GM19351 (cell line): ENCODE measurements around the gene USP14.

Source experiments
- ATAC-seq: cut with Tn5 transposase; IDR thresholded peaks from one replicate; pipeline ENCODE4 v1.9.1; 2021; ENCODE audit warnings: mild to moderate bottlenecking, moderate library complexity; ENCODE audit not compliant: unreplicated experiment

The USP14 gene

GRCh38 chr18:159037-159652, 788 bp downstream of the USP14 start:
- no peak for ATAC-seq

- ATAC-seq, result no peak
Measured at GRCh38 chr18:159933-160332, 1.6 kb downstream of the USP14 start.

- no peak for ATAC-seq
Measured at GRCh38 chr18:160831-161570, 2.6 kb downstream of the USP14 start.

- no peak for ATAC-seq
Measured at GRCh38 chr18:172361-172760, 14.0 kb downstream of the USP14 start.

- ATAC-seq, result no peak
Measured at GRCh38 chr18:179499-179898, 21.1 kb downstream of the USP14 start.

GRCh38 chr18:181711-182110, 23.4 kb downstream of the USP14 start:
- ATAC-seq, result no peak

GRCh38 chr18:183769-184168, 25.4 kb downstream of the USP14 start:
- ATAC-seq, result no peak

GRCh38 chr18:189254-189653, 30.9 kb downstream of the USP14 start:
- no peak for ATAC-seq

GRCh38 chr18:191725-192124, 33.4 kb downstream of the USP14 start:
- ATAC-seq, result no peak

- ATAC-seq, result no peak
Measured at GRCh38 chr18:192801-193200, 34.4 kb downstream of the USP14 start.

GRCh38 chr18:195651-196050, 37.3 kb downstream of the USP14 start:
- ATAC-seq, result no peak

- no peak for ATAC-seq
Measured at GRCh38 chr18:199214-199613, 40.9 kb downstream of the USP14 start.

GRCh38 chr18:199768-200167, 41.4 kb downstream of the USP14 start:
- ATAC-seq, result no peak

GRCh38 chr18:210075-210474, 51.7 kb downstream of the USP14 start:
- ATAC-seq, result no peak

GRCh38 chr18:210733-211132, 52.4 kb downstream of the USP14 start:
- ATAC-seq, result no peak

GRCh38 chr18:211582-211981, 53.2 kb downstream of the USP14 start:
- ATAC-seq, result no peak

- ATAC-seq, result no peak
Measured at GRCh38 chr18:212780-213179, 54.4 kb downstream of the USP14 start.

- no peak for ATAC-seq
Measured at GRCh38 chr18:213505-213904, 55.1 kb downstream of the USP14 start.

GRCh38 chr18:213966-214365, 55.6 kb downstream of the USP14 start:
- no peak for ATAC-seq

- ATAC-seq, result no peak
Measured at GRCh38 chr18:215448-216010, 57.2 kb downstream of the USP14 start.

- no peak for ATAC-seq
Measured at GRCh38 chr18:217532-218336, 59.4 kb downstream of the USP14 start.

GRCh38 chr18:220708-221107, 62.4 kb downstream of the USP14 start:
- ATAC-seq, result no peak
